HG03159 (cell line): Measurements from ENCODE around the gene C1orf185.
"Not testable (repeated sequence)": the region's sequence is repeated elsewhere in the genome, so short reads cannot be mapped to it uniquely, and the experiment has no call there.

ENCODE experiments used
- ATAC-seq: cut with Tn5 transposase; IDR thresholded peaks from one replicate; pipeline ENCODE4 v1.9.1; 2021; ENCODE audit warnings: mild to moderate bottlenecking, moderate library complexity; ENCODE audit not compliant: unreplicated experiment

Gene C1orf185

DNA sequence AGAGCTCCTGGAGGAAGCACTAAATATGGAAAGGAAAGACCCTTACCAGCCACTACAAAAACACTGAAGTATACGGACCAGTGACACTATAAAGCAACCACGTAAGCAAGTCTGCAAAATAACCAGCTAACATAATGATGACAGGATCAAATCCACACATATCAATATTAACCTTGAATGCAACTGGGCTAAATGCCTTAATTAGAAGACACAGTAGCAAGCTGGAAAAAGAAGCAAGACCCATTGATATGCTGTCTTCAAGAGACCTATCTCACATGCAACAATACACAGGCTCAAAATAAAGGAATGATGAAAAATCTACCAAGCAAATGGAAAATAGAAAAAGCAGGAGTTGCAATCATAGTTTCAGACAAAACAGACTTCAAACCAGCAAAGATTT, 31.0 kb downstream of the C1orf185 start:
- no peak for ATAC-seq

GRCh38 chr1:51137696-51138095, 35.7 kb downstream of the C1orf185 start:
- not testable (repeated sequence) for ATAC-seq

- ATAC-seq = no peak
Measured at GRCh38 chr1:51139474-51139873, 37.4 kb downstream of the C1orf185 start.

- no peak for ATAC-seq
Measured at GRCh38 chr1:51147394-51147793, 45.4 kb downstream of the C1orf185 start.

DNA sequence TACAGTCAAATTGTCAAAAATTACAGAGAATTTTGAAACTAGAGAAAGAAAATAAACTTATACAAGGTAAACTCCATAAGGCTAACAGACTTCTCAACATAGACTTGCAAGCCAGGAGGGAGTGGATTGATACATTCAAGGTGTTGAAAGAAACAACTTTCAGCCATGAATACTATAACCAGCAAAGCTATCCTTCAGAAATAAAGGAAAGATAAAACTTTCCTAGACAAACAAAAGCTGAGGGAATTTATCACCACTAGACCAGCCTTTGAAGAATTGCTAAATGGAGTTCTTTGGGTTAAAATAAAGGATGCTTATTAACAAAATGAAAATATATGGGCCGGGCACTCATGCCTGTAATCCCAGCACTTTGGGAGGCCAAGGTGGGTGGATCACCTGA, 52.7 kb downstream of the C1orf185 start:
- no peak for ATAC-seq

GRCh38 chr1:51156752-51157151, 54.7 kb downstream of the C1orf185 start:
- ATAC-seq = no peak

DNA sequence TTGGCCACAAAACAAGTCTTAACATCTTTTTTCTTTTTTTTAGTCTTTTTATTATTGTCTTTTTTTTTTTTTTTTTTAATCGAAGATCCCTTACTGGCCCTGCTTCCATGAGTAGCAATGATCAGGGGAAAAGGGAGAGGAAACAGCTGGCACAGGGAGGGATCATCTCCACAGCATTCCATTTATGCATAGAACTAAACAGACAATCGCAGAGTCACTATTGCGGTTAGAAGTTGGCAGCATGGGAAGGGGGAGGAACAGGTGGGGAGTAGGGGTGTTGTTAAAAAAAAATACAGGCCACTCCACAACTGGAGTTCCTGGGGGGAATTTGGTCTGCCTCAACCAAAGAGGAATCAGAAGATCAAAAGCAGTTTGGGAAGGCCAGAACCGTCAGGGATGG, 55.4 kb downstream of the C1orf185 start:
- ATAC-seq = no peak

DNA sequence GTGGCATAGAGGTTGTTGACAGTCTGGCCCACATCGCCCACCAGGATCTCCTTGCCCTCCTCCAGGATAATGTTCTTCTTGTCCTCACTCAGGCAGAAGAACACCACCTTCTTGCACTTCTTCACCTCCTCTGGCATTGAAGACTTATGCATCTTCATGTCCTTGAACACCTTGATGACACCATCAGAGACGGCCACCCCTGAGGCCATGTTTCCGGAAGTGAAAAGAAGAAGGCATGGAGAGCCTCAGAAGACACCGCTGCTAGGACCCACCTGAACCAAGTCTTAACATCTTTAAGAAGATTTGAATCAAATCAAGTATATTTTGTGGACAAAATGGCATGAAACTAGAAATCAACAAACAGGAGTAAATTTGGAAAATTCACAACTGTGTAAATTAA, 56.2 kb downstream of the C1orf185 start:
- ATAC-seq = no peak

- ATAC-seq = not testable (repeated sequence)
Measured at GRCh38 chr1:51162560-51162959, 60.5 kb downstream of the C1orf185 start.

DNA sequence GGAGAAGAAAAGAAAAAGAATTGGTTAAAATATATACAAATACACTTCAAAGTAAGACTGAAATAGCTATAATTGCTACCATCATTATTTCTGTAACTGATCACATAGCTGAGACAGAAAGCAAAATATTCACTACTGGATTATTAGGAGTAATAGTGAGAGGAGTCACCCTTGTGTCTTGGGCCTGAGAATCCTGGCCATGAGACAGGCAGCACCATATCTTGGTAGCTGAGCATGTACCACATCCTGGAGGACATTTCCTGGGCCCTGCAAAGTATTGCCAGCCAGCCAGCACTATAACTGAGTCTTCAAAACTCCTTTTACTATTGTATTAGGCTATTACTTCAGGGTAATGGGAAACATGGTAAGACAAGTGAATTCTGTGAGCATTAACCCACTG, 63.5 kb downstream of the C1orf185 start:
- no peak for ATAC-seq

DNA sequence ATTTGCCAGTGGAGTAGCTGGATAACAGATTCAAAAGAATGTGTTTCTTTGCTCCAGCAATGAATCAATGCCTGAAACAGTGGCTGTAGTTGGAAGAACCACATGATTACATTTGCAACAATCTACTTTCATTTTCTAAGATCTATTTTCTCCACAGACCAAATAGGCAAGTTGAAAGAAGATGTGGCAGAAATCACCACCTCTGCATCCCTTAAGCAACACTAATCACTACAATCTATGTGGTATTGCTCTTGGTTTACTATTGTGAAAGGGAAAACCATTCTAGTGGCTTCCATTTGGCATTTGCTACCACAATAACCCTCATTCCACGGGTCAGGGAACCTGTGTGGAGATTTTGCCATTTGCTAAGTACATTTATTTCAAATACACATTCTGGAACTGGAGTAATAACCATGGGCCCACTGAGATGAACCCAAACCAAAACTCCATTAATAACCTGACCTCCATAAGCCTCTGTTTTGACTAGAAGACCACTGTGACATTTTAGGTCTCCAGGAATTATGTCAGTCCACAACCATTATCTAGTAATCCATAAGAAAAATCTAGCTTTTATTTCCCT, 66.3 kb downstream of the C1orf185 start:
- ATAC-seq = no peak

DNA sequence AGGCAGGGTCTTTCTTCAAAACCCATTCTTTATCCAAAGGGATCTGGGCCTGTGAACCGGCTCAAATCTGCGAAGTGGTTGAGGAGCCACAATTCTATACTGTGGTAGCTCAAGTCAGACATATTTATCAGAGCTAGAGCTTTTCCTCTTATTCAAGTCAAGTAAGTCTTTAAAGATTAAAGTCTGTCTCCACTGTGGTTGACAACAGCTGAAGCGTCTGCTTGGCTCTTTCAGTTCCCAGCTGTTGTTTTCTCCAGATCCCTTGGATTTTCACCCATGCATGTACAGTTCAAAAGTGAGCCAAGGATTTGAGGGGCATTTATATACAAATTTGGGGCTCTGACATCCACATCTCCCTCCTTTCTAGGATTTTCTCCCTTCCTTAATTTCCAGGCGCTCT, 66.9 kb downstream of the C1orf185 start:
- no peak for ATAC-seq

DNA sequence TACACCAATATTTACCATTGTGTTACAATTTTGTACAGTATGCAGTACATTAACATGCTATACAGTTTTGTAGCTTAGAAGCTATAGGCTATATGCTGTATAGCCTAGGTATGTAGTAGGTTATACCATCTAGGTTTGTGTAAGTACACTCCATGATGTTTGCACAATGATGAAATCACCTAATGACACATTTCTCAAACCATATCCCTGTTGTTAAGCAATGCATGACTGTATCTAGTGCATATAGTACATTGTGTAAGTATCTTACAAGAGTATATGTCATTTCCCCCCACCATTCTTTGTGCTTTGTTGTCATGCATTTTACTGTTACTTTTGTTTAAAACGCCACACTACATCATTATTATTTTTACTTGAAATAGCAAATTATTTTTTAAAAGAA, 68.3 kb downstream of the C1orf185 start:
- no peak for ATAC-seq

DNA sequence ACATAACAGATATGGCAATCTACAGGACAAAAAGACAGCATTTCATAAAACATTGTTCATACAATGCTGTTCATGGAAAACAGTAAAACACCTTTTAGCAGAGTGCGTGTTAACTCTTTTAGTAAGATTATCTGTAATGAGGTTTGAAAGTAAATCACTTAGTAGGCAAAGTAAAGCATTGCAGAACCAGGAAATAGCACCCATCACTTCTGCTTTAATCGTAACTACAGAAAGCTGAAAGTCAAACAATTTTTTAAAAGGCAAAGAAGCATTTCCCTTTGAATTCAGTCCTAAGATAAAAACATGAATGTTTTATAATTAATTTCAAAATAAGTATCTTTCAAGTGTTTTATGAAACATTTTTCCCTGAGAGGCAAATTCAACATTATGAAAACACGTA, 70.8 kb downstream of the C1orf185 start:
- ATAC-seq = no peak

DNA sequence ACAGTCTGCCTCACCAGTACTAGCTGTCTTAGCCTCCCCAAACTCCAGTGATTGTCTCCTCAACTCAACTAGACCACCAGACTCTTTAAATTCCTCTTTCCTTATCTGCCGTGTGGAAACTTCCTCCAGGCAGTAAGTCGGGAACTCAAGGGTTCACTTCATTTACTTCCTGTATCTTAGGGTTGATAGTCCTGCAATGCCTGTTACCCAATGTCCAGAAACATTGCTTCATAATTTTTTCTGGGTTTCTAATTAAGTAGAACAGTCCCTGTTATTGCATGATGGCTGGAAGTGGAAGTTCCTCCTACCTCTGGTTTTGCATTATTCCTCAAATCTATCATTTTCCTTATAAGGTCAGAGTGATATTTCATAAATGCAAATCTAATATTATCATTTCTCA, 73.2 kb downstream of the C1orf185 start:
- no peak for ATAC-seq

- ATAC-seq = not testable (repeated sequence)
Measured at GRCh38 chr1:51177988-51178387, 76.0 kb downstream of the C1orf185 start.

GRCh38 chr1:51188230-51188629, 86.2 kb downstream of the C1orf185 start:
- ATAC-seq = no peak

- no peak for ATAC-seq
Measured at GRCh38 chr1:51189421-51190073, 87.5 kb downstream of the C1orf185 start.

GRCh38 chr1:51190961-51191360, 88.9 kb downstream of the C1orf185 start:
- ATAC-seq = no peak

DNA sequence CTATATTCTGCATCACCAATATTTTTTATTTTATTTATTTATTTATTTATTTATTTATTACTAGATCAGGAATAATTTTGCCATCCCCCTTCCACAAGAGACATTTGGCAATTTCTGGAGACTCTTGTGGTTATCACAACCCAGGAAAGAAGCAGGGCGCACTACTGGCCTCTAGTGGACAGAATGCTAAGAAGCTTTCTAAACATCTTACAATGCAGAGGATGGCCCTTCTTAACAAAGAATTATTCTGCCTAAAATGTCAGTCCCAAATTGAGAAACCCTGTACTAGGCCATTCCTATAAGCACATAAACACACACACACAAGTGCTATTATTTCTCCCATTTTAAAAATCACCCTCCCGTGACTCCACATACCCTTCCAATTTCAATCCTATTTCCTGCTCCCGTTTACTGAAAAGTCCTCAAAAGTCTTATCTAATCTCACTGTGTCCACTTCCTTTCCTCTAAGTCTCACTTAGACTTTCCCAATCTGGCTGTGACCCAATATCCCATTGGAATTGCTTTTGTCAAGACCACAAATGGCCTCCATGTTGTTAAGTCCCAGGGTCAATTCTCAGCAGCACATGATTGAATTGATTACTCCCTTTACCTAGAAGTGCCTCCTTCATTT, 90.3 kb downstream of the C1orf185 start:
- ATAC-seq = no peak

GRCh38 chr1:51193564-51193963, 91.5 kb downstream of the C1orf185 start:
- ATAC-seq = no peak
